Adrenal gland (tissue), 5 donors: ENCODE measurements around the gene NPPB.

Source experiments
- POLR2A ChIP-seq, 2 donors: fragments of 450-650 bp; IDR thresholded peaks; one replicate each; pipeline ENCODE4 v1.6.1; 2017; ENCODE audit warnings: antibody characterized with exemption in 2 of 2, mild to moderate bottlenecking in 2 of 2, moderate library complexity in 1 of 2
- TF ChIP-seq, protein P1 (sequence below), 6 experiments: fragments of 450-650 bp in 4 of 6; fragments of 200-600 bp in 2 of 6; sonication (generic) in 1 of 6; IDR thresholded peaks; 1 replicate in 5 of 6; 2 replicates in 1 of 6; pipeline versions ENCODE4 v1.5.1 to v1.8.0; 2016 to 2021; ENCODE audit warnings: antibody characterized with exemption in 6 of 6, mild to moderate bottlenecking in 2 of 6, moderate library complexity in 1 of 6
- donor health status: DM: no; HTN: no; CAD: no.

DNA sequence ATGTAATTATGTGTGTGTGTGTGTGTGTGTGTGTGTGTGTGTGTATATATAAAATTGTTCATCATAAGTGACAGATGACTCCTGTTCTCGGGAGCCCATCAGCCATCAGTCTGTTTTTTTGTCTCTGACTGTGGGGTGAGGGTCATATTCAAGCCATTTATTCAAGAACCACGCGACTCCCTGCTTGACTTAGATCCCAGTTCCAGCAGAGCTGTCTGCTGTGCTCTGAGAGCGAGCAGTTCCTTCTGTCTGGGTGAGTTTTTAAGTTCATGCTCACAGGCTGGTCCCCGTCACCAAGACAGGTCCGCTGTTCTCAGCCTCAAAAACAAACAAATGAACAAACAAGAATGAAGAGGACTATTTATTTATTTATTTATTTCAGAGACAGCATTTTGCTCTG is 18.3 kb upstream of the NPPB start:
- TF ChIP-seq, protein P1, sequence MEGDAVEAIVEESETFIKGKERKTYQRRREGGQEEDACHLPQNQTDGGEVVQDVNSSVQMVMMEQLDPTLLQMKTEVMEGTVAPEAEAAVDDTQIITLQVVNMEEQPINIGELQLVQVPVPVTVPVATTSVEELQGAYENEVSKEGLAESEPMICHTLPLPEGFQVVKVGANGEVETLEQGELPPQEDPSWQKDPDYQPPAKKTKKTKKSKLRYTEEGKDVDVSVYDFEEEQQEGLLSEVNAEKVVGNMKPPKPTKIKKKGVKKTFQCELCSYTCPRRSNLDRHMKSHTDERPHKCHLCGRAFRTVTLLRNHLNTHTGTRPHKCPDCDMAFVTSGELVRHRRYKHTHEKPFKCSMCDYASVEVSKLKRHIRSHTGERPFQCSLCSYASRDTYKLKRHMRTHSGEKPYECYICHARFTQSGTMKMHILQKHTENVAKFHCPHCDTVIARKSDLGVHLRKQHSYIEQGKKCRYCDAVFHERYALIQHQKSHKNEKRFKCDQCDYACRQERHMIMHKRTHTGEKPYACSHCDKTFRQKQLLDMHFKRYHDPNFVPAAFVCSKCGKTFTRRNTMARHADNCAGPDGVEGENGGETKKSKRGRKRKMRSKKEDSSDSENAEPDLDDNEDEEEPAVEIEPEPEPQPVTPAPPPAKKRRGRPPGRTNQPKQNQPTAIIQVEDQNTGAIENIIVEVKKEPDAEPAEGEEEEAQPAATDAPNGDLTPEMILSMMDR (IDR thresholded peaks at IDR 0.05) = no peak
- no peak for TF ChIP-seq POLR2A (IDR thresholded peaks at IDR 0.05)
